Measurements from ENCODE around the gene TMEM165.

Gene TMEM165

DNA sequence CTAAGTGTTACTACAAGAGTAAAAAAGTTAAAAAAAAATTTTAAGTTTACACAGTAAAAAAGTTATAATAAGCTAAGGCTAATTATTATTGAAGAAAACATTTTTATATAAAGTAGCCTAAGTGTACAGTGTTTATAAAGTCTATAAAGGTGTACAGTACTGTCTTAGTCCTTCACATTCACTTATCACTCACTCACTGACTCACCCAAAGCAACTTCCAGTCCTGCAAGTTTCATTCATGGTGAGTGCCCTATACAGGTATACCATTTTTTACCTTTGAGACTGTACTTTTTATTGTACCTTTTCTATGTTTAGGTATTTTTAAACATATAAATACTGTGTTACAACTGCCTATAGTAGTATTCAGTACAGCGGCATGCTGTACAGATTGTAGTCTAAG is 74.2 kb downstream of the TMEM165 start:
- DNase-seq, result no peak
